Bronchial epithelial cell (primary cell): Measurements from ENCODE around the gene NUCKS1. TPM values are rescaled to one million over a fixed set of nuclear protein-coding genes. Genes with fewer than 3 reads are reported as not detected.

Experiments
- DNase-seq: peaks from one replicate; pipeline ENCODE4 v3.0.0-alpha.2; 2010; ENCODE audit warnings: low read depth
- FAIRE-seq: peaks from 2 replicates; lab custom pipeline; 2011; peaks lifted over from hg19 to GRCh38; lab: Jason Lieb, UNC
- H3K27me3 ChIP-seq: 2 replicates; pipeline ENCODE4 v1.5.1; 2011; ENCODE audit warnings: low read length; ENCODE audit not compliant: control insufficient read depth, insufficient read depth
- H3K36me3 ChIP-seq: 2 replicates; pipeline ENCODE4 v1.5.1; 2011; ENCODE audit warnings: low read length; ENCODE audit not compliant: control insufficient read depth, insufficient read depth
- H3K4me3 ChIP-seq: 2 replicates; pipeline ENCODE4 v1.5.1; 2011; ENCODE audit warnings: mild to moderate bottlenecking, low read depth, low read length, control low read depth
- CTCF ChIP-seq: IDR thresholded peaks from 2 replicates; pipeline ENCODE4 v1.5.1; 2011; ENCODE audit warnings: mild to moderate bottlenecking, moderate library complexity, low read length, control low read depth, inconsistent platforms; ENCODE audit not compliant: insufficient read depth, severe bottlenecking
- total RNA-seq: library from RNA; depleted of rRNA; stranded (reverse); fragments of >200 nt; gene quantifications from 2 replicates; pipeline ENCODE4 v1.2.1, GENCODE V29; 2014

The NUCKS1 gene
- total RNA-seq, result 72.1 and 91.1 TPM in 2 replicates

- DNase-seq (peak; percentile 91), FAIRE-seq (peak; percentile 18)
- H3K36me3 ChIP-seq, result no peaks in the 10 kb centered on the region
- no peaks in the 10 kb centered on the region for H3K27me3 ChIP-seq
- H3K4me3 ChIP-seq, result peak within 1 kb of the TSS; percentile 54
- TF ChIP-seq CTCF, result no peak
These were observed at the start of gene NUCKS1 for GRCh38 chr1:205750138-205751035. Gene NUCKS1 (minus strand): TSS chr1:205750182. CDS start chr1:205749973, 209 bp downstream.

- H3K4me3 ChIP-seq, result no peak overlapping the region
- no peak for FAIRE-seq
- TF ChIP-seq CTCF, result no peak
- peaks cover 19% of the 10 kb centered on the region for H3K36me3 ChIP-seq
- DNase-seq, result peak; percentile 78
- no peaks in the 10 kb centered on the region for H3K27me3 ChIP-seq
These were observed 48.6 kb upstream of the NUCKS1 start for GRCh38 chr1:205798577-205798976.

GRCh38 chr1:205797168-205797567 is 47.2 kb upstream of the NUCKS1 start:
- DNase-seq (no peak), FAIRE-seq (no peak)
- no peak for TF ChIP-seq CTCF
- H3K36me3 ChIP-seq, result peaks cover 19% of the 10 kb centered on the region
- no peak overlapping the region for H3K4me3 ChIP-seq
- H3K27me3 ChIP-seq, result no peaks in the 10 kb centered on the region

GRCh38 chr1:205794011-205794730 is 44.2 kb upstream of the NUCKS1 start:
- DNase-seq (no peak), FAIRE-seq (no peak)
- TF ChIP-seq CTCF, result no peak
- Histone ChIP-seq H3K4me3 (no peak overlapping the region), H3K36me3 (peaks cover 14% of the 10 kb centered on the region), H3K27me3 (no peaks in the 10 kb centered on the region)

GRCh38 chr1:205792961-205793673 is 43.1 kb upstream of the NUCKS1 start:
- TF ChIP-seq CTCF, result no peak
- FAIRE-seq, result no peak
- Histone ChIP-seq H3K36me3 (peaks cover 14% of the 10 kb centered on the region), H3K27me3 (no peaks in the 10 kb centered on the region), H3K4me3 (no peak overlapping the region)
- DNase-seq, result no peak
